Germinal center (tissue), 1 donor: Measurements from ENCODE around the gene FIBCD1.

ENCODE experiments used
- DNase-seq: peaks from one replicate; pipeline ENCODE4 v3.0.0; 2012; ENCODE audit warnings: mixed read lengths, low spot score

FIBCD1 gene

DNA sequence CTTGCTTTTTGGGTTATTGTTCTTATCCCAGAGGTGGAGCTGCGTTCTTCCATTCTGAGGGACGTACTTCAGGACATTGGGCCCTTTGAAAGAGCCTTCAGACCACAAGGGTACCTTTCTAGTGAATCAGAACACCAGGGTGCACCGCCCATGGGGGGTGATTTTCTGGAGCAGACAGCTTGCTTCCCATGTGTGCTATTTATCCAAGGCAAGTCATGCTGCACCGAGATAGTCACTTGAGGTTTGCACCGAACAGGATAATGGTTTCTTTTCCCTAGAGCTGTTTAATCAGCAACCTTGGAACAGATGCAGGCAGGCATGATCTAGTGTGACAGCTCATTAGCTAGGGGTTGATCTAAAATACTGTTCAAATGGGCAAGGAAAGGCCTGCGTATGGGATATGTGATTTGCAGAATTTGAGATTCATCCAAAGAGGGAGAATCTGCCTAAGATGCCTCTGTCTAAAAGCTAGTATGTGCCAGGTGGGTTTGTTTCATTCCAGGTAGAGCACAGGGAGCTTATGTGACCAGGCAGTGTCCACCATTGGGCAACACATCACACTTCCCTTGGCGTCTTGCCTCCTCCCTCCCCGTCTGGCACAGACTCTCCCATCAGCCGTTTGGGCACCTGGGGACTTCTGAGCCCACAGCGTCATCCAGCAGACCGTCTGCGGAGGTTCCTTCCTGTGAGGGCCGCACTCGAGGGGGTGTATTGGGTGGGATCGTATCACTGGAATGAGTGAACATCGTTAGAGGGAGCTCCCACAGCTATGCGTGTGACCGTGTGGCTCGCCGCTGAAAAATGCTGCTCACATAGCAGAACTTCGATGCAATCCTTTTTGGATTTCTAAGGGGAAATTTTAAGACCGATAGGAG is 80.9 kb downstream of the FIBCD1 start:
- no peak for DNase-seq

- no peak for DNase-seq
These were observed 82.6 kb downstream of the FIBCD1 start for GRCh38 chr9:130856474-130856873.

DNA sequence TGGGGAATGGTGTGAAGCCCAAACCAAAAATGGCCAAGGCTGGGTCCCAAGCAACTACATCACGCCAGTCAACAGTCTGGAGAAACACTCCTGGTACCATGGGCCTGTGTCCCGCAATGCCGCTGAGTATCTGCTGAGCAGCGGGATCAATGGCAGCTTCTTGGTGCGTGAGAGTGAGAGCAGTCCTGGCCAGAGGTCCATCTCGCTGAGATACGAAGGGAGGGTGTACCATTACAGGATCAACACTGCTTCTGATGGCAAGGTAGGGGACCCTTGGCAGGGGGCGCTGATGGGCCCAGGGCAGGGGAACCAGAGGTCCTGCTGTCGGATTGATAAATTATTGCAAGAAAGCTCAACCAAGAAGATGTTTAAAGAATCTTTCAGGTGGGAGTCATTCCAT is 84.2 kb downstream of the FIBCD1 start:
- no peak for DNase-seq

GRCh38 chr9:130854092-130854491 is 85.0 kb downstream of the FIBCD1 start:
- no peak for DNase-seq

- DNase-seq: no peak
These were observed 86.2 kb downstream of the FIBCD1 start for GRCh38 chr9:130852801-130853200.
